T-cell (primary cell): ENCODE results near the gene HMGCL. TPM values are rescaled to one million over a fixed set of nuclear protein-coding genes. Genes with fewer than 3 reads are reported as not detected.
A peak's percentile ranks its signal among the peaks of the same experiment; 100 is the strongest.
"Not testable (repeated sequence)": the region's sequence is repeated elsewhere in the genome, so short reads cannot be mapped to it uniquely, and the experiment has no call there.

Source experiments
- ATAC-seq, 4 experiments: fragments of 200-7000 bp in 3 of 4; fragments of 150-1000 bp in 1 of 4; cut with Tn5 transposase; replicated peaks in 1 of 4; 1 replicate in 3 of 4; 2 replicates in 1 of 4; pipeline ENCODE4 v1.10.0; 2021; ENCODE audit warnings: moderate library complexity in 3 of 4, mild to moderate bottlenecking in 2 of 4, moderate number of reproducible peaks in 1 of 4
- CTCF ChIA-PET, 2 donors: fragments of 300-600 bp; sonication (Branson Sonifier 250); formaldehyde crosslinking; loops; one replicate each; lab custom pipeline; 2022; ENCODE audit warnings: antibody characterized with exemption in 2 of 2; lab: Charles Lee
- POLR2A ChIA-PET, 2 donors: fragments of 300-600 bp; sonication (Branson Sonifier 250); formaldehyde crosslinking; loops; one replicate each; lab custom pipeline; 2022; ENCODE audit warnings: antibody characterized with exemption in 2 of 2; lab: Charles Lee
- DNase-seq, 35 experiments: peaks; one replicate each; pipeline versions ENCODE4 v3.0.0 to v3.0.0-alpha.2; 2013 to 2023
- H3K27ac ChIP-seq: one replicate; pipeline ENCODE4 v1.5.1; 2013; ENCODE audit warnings: low read length
- H3K27me3 ChIP-seq, 2 experiments: replicated peaks in 1 of 2; 1 replicate in 1 of 2; 2 replicates in 1 of 2; pipeline versions ENCODE4 v1.6.1 to v1.7.0; 2013; ENCODE audit warnings: low read length in 1 of 2, mixed read lengths in 1 of 2; ENCODE audit not compliant: control insufficient read depth in 2 of 2, insufficient read depth in 2 of 2; ENCODE audit errors: extremely low read depth in 1 of 2
- H3K36me3 ChIP-seq, 2 donors: 1 replicate in 1 of 2; 2 replicates in 1 of 2; pipeline versions ENCODE4 v1.6.1 to v1.7.0; 2013; ENCODE audit warnings: low read length in 1 of 2; ENCODE audit not compliant: control insufficient read depth in 2 of 2, insufficient read depth in 1 of 2; ENCODE audit errors: extremely low read depth in 1 of 2
- H3K4me1 ChIP-seq, 2 experiments: 1 replicate in 1 of 2; 2 replicates in 1 of 2; pipeline versions ENCODE4 v1.6.1 to v1.7.0; 2013; ENCODE audit warnings: low read length in 2 of 2, mixed read lengths in 1 of 2; ENCODE audit not compliant: insufficient read depth in 2 of 2, control insufficient read depth in 1 of 2; ENCODE audit errors: extremely low read depth in 1 of 2
- H3K4me3 ChIP-seq, 2 donors: 1 replicate in 1 of 2; 2 replicates in 1 of 2; pipeline versions ENCODE4 v1.5.1 to v1.7.0; 2013; ENCODE audit warnings: mild to moderate bottlenecking in 2 of 2, low read length in 1 of 2, moderate library complexity in 1 of 2; ENCODE audit not compliant: control insufficient read depth in 1 of 2; ENCODE audit errors: extremely low read depth in 1 of 2
- H3K9me3 ChIP-seq: 2 replicates; pipeline ENCODE4 v1.7.0; 2013
- H3K27ac Mint-ChIP-seq, 2 donors: one replicate each; pipeline ENCODE4 v1.8.0; 2020 to 2021; ENCODE audit warnings: mild to moderate bottlenecking in 2 of 2, mixed read lengths in 2 of 2
- H3K27me3 Mint-ChIP-seq, 2 donors: one replicate each; pipeline ENCODE4 v1.8.0; 2021 to 2022; ENCODE audit warnings: mixed read lengths in 2 of 2
- H3K36me3 Mint-ChIP-seq: one replicate; pipeline ENCODE4 v1.8.0; 2021; ENCODE audit warnings: mixed read lengths
- H3K4me1 Mint-ChIP-seq, 3 donors: one replicate each; pipeline ENCODE4 v1.8.0; 2020 to 2022; ENCODE audit warnings: mixed read lengths in 3 of 3, mild to moderate bottlenecking in 1 of 3
- H3K4me3 Mint-ChIP-seq, 3 donors: one replicate each; pipeline ENCODE4 v1.8.0; 2020 to 2022; ENCODE audit warnings: mild to moderate bottlenecking in 3 of 3, mixed read lengths in 3 of 3, moderate library complexity in 3 of 3
- H3K9me3 Mint-ChIP-seq, 3 donors: one replicate each; pipeline ENCODE4 v1.8.0; 2020 to 2022; ENCODE audit warnings: mixed read lengths in 3 of 3
- WGBS: methylation state at CpG from one replicate; pipeline ENCODE4 v1.1.5; 2013; ENCODE audit warnings: missing lambda C conversion rate; ENCODE audit not compliant: insufficient coverage; 5-methylcytosine and 5-hydroxymethylcytosine counted together
- total RNA-seq, 35 experiments: library from RNA in 6 of 35; stranded (reverse) in 6 of 35; fragments of 120-200 nt in 1 of 35; gene quantifications; one replicate each; pipeline versions ENCODE4 v1.2.1 to v1.2.4 and lab custom pipeline; 2013 to 2026

HMGCL gene
- total RNA-seq, 5 donors from 2014 or later (not counting 1 experiment from before 2014, with no cell fraction given) = 14.5 to 39.0 (median 32.9) TPM

- H3K27me3 ChIP-seq, POLR2A ChIA-PET, H3K4me3 ChIP-seq, H3K4me1 Mint-ChIP-seq, H3K9me3 Mint-ChIP-seq, H3K9me3 ChIP-seq, H3K4me1 ChIP-seq, ATAC-seq, H3K27me3 Mint-ChIP-seq, DNase-seq, H3K27ac ChIP-seq, H3K27ac Mint-ChIP-seq, H3K4me3 Mint-ChIP-seq, CTCF ChIA-PET: not testable (repeated sequence)
- H3K36me3 Mint-ChIP-seq = peaks cover 42% of the 10 kb centered on the region
- H3K36me3 ChIP-seq = peaks cover 7 to 27% of the 10 kb centered on the region in 2 donors
Observed at GRCh38 chr1:23851406-23851805, 26.2 kb upstream of the HMGCL start.

DNA sequence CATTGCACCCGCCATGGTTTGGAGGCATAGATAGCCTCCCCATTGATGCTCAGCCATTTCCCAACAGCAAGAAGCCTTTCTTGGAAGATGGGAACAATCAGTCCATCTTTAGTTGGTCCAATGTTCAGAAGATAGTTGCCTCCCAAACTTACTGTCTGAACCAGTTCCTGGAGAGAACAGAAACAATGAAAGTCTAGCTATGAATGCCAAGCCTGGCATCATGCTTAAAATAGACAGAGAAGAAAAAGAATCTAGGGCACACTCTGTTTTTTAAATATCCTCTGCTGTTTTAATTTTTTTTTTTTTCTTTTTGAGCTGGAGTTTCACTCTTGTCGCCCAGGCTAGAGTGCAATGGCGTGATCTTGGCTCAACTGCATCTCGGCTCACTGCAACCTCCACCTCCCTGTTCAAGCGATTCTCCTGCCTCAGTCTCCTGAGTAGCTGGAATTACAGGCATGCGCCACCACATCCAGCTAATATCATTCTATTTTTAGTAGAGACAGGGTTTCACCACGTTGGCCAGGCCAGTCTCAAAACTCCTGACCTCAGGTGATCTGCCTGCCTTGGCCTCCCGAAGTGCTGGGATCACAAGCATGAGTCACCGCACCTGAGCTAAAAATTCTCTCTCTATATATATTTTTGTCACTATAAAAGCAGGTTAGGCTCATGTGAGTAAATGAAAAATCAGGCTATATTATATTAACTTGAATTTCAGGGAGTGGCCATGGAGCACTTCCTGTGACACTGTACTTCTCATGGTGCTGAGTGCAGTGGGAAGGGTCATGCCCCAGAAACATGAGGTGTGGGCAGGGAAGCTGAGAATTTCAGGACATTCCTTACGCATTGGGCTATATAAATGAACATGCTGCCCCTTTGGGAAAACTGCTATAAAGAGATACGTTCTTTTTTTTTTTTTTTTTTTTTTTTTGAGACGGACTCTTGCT, 23.7 kb upstream of the HMGCL start:
- Histone ChIP-seq H3K36me3 (peaks cover 11 to 23% of the 10 kb centered on the region in 2 donors), H3K4me3 (no peak overlapping the region), H3K4me1 (no peaks in the 10 kb centered on the region), H3K27me3 (no peaks in the 10 kb centered on the region), H3K27ac (no peak overlapping the region), H3K9me3 (no peaks in the 10 kb centered on the region)
- CTCF ChIA-PET = no interaction called here
- no peaks in the 10 kb centered on the region for H3K4me1 Mint-ChIP-seq
- H3K27ac Mint-ChIP-seq = no peak overlapping the region
- peaks cover 36% of the 10 kb centered on the region for H3K36me3 Mint-ChIP-seq
- ATAC-seq = no peak
- H3K27me3 Mint-ChIP-seq = no peaks in the 10 kb centered on the region
- no peak for DNase-seq
- H3K9me3 Mint-ChIP-seq = peaks cover 0 to 7% (median 0%) of the 10 kb centered on the region in 3 donors
- H3K4me3 Mint-ChIP-seq = peak overlapping the region in 1 of 3 donors; percentile 6
- 100% methylated on average over 3 of the region's 12 CpGs for WGBS
- POLR2A ChIA-PET = no interaction called here

GRCh38 chr1:23847482-23848095, 22.4 kb upstream of the HMGCL start:
- H3K27ac ChIP-seq, DNase-seq, H3K4me1 ChIP-seq, H3K4me3 ChIP-seq, H3K4me3 Mint-ChIP-seq, H3K4me1 Mint-ChIP-seq, CTCF ChIA-PET, H3K27ac Mint-ChIP-seq, H3K9me3 Mint-ChIP-seq, H3K9me3 ChIP-seq, H3K27me3 ChIP-seq, H3K27me3 Mint-ChIP-seq, ATAC-seq: not testable (repeated sequence)
- peaks cover 36% of the 10 kb centered on the region for H3K36me3 Mint-ChIP-seq
- WGBS = no CpG with 5 or more reads among the region's 2 CpGs
- H3K36me3 ChIP-seq = peaks cover 11 to 23% of the 10 kb centered on the region in 2 donors
- POLR2A ChIA-PET = interaction anchor here in 1 of 2 donors (0.6 kb wide), 1 partner anchor 819 kb away, joined by 3 read pairs; no protein-coding TSS in a partner anchor

GRCh38 chr1:23845163-23845562, 19.9 kb upstream of the HMGCL start:
- Mint-ChIP-seq H3K9me3 (peaks cover 0 to 7% (median 0%) of the 10 kb centered on the region in 3 donors), H3K27me3 (no peaks in the 10 kb centered on the region), H3K4me1 (no peaks in the 10 kb centered on the region), H3K27ac (no peak overlapping the region), H3K4me3 (no peak overlapping the region), H3K36me3 (peaks cover 32% of the 10 kb centered on the region)
- no peak for DNase-seq
- Histone ChIP-seq H3K27me3 (no peaks in the 10 kb centered on the region), H3K4me3 (no peak overlapping the region), H3K4me1 (no peaks in the 10 kb centered on the region), H3K9me3 (no peaks in the 10 kb centered on the region), H3K27ac (no peak overlapping the region), H3K36me3 (peaks cover 11 to 21% of the 10 kb centered on the region in 2 donors)
- ATAC-seq = no peak
- CTCF ChIA-PET = interaction anchor here (0.5 to 0.6 kb wide), 2 partner anchors 59 to 1069 kb away, joined by 3 read pairs; no protein-coding TSS in a partner anchor
- POLR2A ChIA-PET = no interaction called here
- no CpG with 5 or more reads among the region's 2 CpGs for WGBS

GRCh38 chr1:23843644-23844043, 18.4 kb upstream of the HMGCL start:
- Mint-ChIP-seq H3K9me3 (peaks cover 0 to 7% (median 0%) of the 10 kb centered on the region in 3 donors), H3K27ac (no peak overlapping the region), H3K4me1 (peaks cover 0 to under 1% (median under 1%) of the 10 kb centered on the region in 3 donors), H3K36me3 (peaks cover 26% of the 10 kb centered on the region), H3K4me3 (no peak overlapping the region), H3K27me3 (no peaks in the 10 kb centered on the region)
- H3K4me3 ChIP-seq = no peak overlapping the region
- H3K9me3 ChIP-seq = no peaks in the 10 kb centered on the region
- no peaks in the 10 kb centered on the region for H3K4me1 ChIP-seq
- H3K36me3 ChIP-seq = peaks cover 11 to 20% of the 10 kb centered on the region in 2 donors
- no peaks in the 10 kb centered on the region for H3K27me3 ChIP-seq
- ChIA-PET CTCF (no interaction called here), POLR2A (interaction anchor here in 1 of 2 donors (0.6 kb wide), 1 partner anchor 23 kb away, joined by 3 read pairs; no protein-coding TSS in a partner anchor)
- DNase-seq (no peak), ATAC-seq (no peak)
- no CpG with 5 or more reads among the region's 5 CpGs for WGBS
- H3K27ac ChIP-seq = no peak overlapping the region

DNA sequence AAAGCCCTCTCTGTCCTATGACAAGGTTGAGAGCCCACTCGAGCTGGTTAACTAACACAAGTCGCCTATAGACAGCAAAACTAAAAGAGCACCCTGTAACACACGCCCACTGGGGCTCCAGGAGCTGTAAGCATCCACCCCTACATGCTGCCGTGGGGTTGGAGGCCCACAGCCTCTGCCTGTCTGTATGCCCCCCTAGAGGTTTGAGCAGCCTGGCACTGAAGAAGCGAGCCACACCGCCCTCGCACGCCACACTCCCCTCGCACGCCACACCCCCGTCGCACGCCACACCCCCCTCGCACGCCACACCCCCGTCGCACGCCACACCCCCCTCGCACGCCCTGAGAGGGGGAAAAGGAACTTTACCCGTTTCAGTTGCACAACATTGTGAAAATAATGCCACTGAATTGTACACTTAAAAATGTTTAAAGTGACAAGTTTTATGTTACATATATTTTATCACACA, 13.2 kb upstream of the HMGCL start:
- H3K27me3 ChIP-seq = peaks cover 0 to 7% of the 10 kb centered on the region in 2 experiments
- peak; percentile 100 for ATAC-seq
- H3K27me3 Mint-ChIP-seq = peaks cover 0 to 8% of the 10 kb centered on the region in 2 donors
- H3K27ac Mint-ChIP-seq = peak overlapping the region in 1 of 2 donors; percentile 44
- ChIA-PET CTCF (interaction anchor here in 1 of 2 donors (0.7 kb wide), 3 partner anchors 15 to 90 kb away, joined by 5 to 6 read pairs (median 5); no protein-coding TSS in a partner anchor), POLR2A (interaction anchor here in 1 of 2 donors (1.6 kb wide), 1 partner anchor 59 kb away, joined by 3 read pairs; no protein-coding TSS in a partner anchor)
- H3K9me3 ChIP-seq = no peaks in the 10 kb centered on the region
- H3K27ac ChIP-seq = no peak overlapping the region
- H3K4me1 ChIP-seq = peaks cover 0 to 8% of the 10 kb centered on the region in 2 experiments
- 0% methylated on average over 4 of the region's 21 CpGs for WGBS
- no peaks in the 10 kb centered on the region for H3K36me3 ChIP-seq
- no peaks in the 10 kb centered on the region for H3K9me3 Mint-ChIP-seq
- peak overlapping the region; percentile 36 to 39 for H3K4me3 ChIP-seq
- H3K4me1 Mint-ChIP-seq = peaks cover 5 to 12% (median 11%) of the 10 kb centered on the region in 3 donors
- H3K36me3 Mint-ChIP-seq = no peaks in the 10 kb centered on the region
- DNase-seq = peak; percentile 61 to 86 (median 75)
- peak overlapping the region; percentile 65 to 75 (median 71) for H3K4me3 Mint-ChIP-seq
